HG03064 (cell line): ENCODE data around the gene MAPKAPK3.

Source experiments
- ATAC-seq: cut with Tn5 transposase; IDR thresholded peaks from one replicate; pipeline ENCODE4 v1.9.1; 2021; ENCODE audit warnings: low read depth; ENCODE audit not compliant: unreplicated experiment

MAPKAPK3 gene

GRCh38 chr3:50607271-50608091 is 9.5 kb upstream of the MAPKAPK3 start:
- ATAC-seq, result no peak

GRCh38 chr3:50608278-50608677 is 8.7 kb upstream of the MAPKAPK3 start:
- ATAC-seq, result no peak

GRCh38 chr3:50609071-50609762 is 7.7 kb upstream of the MAPKAPK3 start:
- ATAC-seq, result no peak

- no peak for ATAC-seq
These were observed 7.2 kb upstream of the MAPKAPK3 start for GRCh38 chr3:50609763-50610085.

GRCh38 chr3:50610181-50610971 is 6.6 kb upstream of the MAPKAPK3 start:
- no peak for ATAC-seq

GRCh38 chr3:50610992-50611463 is 5.9 kb upstream of the MAPKAPK3 start:
- no peak for ATAC-seq

GRCh38 chr3:50611464-50612233 is 5.3 kb upstream of the MAPKAPK3 start, which contains the start of gene CISH:
CISH (minus strand) TSS chr3:50611774; CDS start chr3:50611650, 124 bp downstream.
- peak; percentile 73 for ATAC-seq

GRCh38 chr3:50612234-50612882 is 4.6 kb upstream of the MAPKAPK3 start:
- no peak for ATAC-seq

- no peak for ATAC-seq
These were observed 3.7 kb upstream of the MAPKAPK3 start for GRCh38 chr3:50612970-50613846.

- ATAC-seq, result no peak
These were observed 1.8 kb upstream of the MAPKAPK3 start for GRCh38 chr3:50615190-50615589.

GRCh38 chr3:50616003-50616769 is 765 bp upstream of the MAPKAPK3 start:
- no peak for ATAC-seq

- ATAC-seq, result peak; percentile 51
These were observed 218 bp upstream of the MAPKAPK3 start for GRCh38 chr3:50616770-50617095.

GRCh38 chr3:50617911-50618481 is 1.0 kb downstream of the MAPKAPK3 start:
- ATAC-seq, result no peak

GRCh38 chr3:50620420-50620819 is 3.5 kb downstream of the MAPKAPK3 start:
- no peak for ATAC-seq

GRCh38 chr3:50620820-50621219 is 3.9 kb downstream of the MAPKAPK3 start:
- no peak for ATAC-seq

GRCh38 chr3:50622881-50623280 is 5.9 kb downstream of the MAPKAPK3 start:
- no peak for ATAC-seq

- peak; percentile 56 for ATAC-seq
These were observed 7.0 kb downstream of the MAPKAPK3 start for GRCh38 chr3:50623840-50624474.
